A549 (cell line): Measurements from ENCODE around the gene ADK. TPM values are rescaled to one million over a fixed set of nuclear protein-coding genes. Genes with fewer than 3 reads are reported as not detected.
"Not testable (repeated sequence)": the region's sequence is repeated elsewhere in the genome, so short reads cannot be mapped to it uniquely, and the experiment has no call there.

Source experiments
- ATAC-seq, 2 experiments: fragments of 200-7000 bp in 1 of 2; fragments of >200 bp in 1 of 2; cut with Nextera tagmentation in 1 of 2; cut with Tn5 transposase in 1 of 2; 3 replicates each; pipeline versions ENCODE4 v1.8.0 to v1.9.1; 2018 to 2020; ENCODE audit warnings: mild to moderate bottlenecking in 1 of 2, moderate library complexity in 1 of 2
- CTCF ChIA-PET: fragments of 300-600 bp; sonication (Branson Sonifier 250); formaldehyde crosslinking; extraction: SDS; loops from one replicate; lab custom pipeline; 2021; ENCODE audit warnings: antibody characterized with exemption, inconsistent platforms; lab: Yijun Ruan, JAX
- POLR2A ChIA-PET: fragments of 350-600 bp; formaldehyde crosslinking; extraction: SDS; loops from one replicate; lab custom pipeline; 2021; ENCODE audit warnings: antibody characterized with exemption, inconsistent platforms; lab: Yijun Ruan, JAX
- DNase-seq, 2 experiments: peaks; one replicate each; pipeline versions ENCODE4 v3.0.0 to v3.0.0-alpha.2; 2011 to 2016; ENCODE audit warnings: low read depth in 1 of 2, low spot score in 1 of 2
- FAIRE-seq: peaks from 2 replicates; lab custom pipeline; 2011; peaks lifted over from hg19 to GRCh38; lab: Jason Lieb, UNC
- H3K27ac ChIP-seq, 2 experiments: fragments of >200 bp; sonication (Bioruptor Twin); formaldehyde crosslinking; 3 replicates each; pipeline ENCODE4 v1.5.1; 2016 to 2017
- H3K4me1 ChIP-seq: fragments of >200 bp; sonication (Bioruptor Twin); formaldehyde crosslinking; 3 replicates; pipeline ENCODE4 v1.6.1; 2016
- H3K4me2 ChIP-seq: fragments of >200 bp; sonication (Bioruptor Twin); formaldehyde crosslinking; 3 replicates; pipeline ENCODE4 v1.6.1; 2016
- H3K4me3 ChIP-seq: fragments of >200 bp; sonication (Bioruptor Twin); formaldehyde crosslinking; 3 replicates; pipeline ENCODE4 v1.5.1; 2016
- H3K9me3 ChIP-seq: fragments of >200 bp; sonication (Bioruptor Twin); formaldehyde crosslinking; 3 replicates; pipeline ENCODE4 v1.6.1; 2016
- BHLHE40 ChIP-seq: IDR thresholded peaks from 2 replicates; pipeline ENCODE4 v1.6.1; 2012; ENCODE audit warnings: low read depth, low read length, inconsistent platforms
- CBX2 ChIP-seq: fragments of 200-600 bp; sonication (generic); IDR thresholded peaks from 2 replicates; pipeline ENCODE4 v1.6.1; 2016; ENCODE audit warnings: low read depth, mild to moderate bottlenecking, borderline replicate concordance
- CBX8 ChIP-seq: fragments of 200-600 bp; sonication (generic); IDR thresholded peaks from 2 replicates; pipeline ENCODE4 v1.6.1; 2016
- FOXS1 ChIP-seq: fragments of 250-450 bp; sonication (Bioruptor Pico); IDR thresholded peaks from 2 replicates; pipeline ENCODE4 v1.5.0; 2020; ENCODE audit warnings: mild to moderate bottlenecking, moderate library complexity
- HDAC2 ChIP-seq: fragments of 200-600 bp; sonication (generic); IDR thresholded peaks from 2 replicates; pipeline ENCODE4 v1.6.1; 2016
- HOXB5 ChIP-seq: fragments of 250-450 bp; sonication (Bioruptor Pico); IDR thresholded peaks from 2 replicates; pipeline ENCODE4 v1.5.0; 2020; ENCODE audit warnings: mild to moderate bottlenecking, moderate library complexity
- JUN ChIP-seq, 2 experiments: fragments of >200 bp; sonication (Bioruptor Twin); formaldehyde crosslinking; IDR thresholded peaks; 2 replicates in 1 of 2; 3 replicates in 1 of 2; pipeline ENCODE4 v1.6.1; 2016 to 2017
- JUNB ChIP-seq: fragments of >200 bp; sonication (Bioruptor Twin); formaldehyde crosslinking; IDR thresholded peaks from 2 replicates; pipeline ENCODE4 v1.6.1; 2016
- KDM5A ChIP-seq: fragments of 200-600 bp; sonication (generic); IDR thresholded peaks from 2 replicates; pipeline ENCODE4 v1.6.1; 2016; ENCODE audit warnings: antibody characterized with exemption, mild to moderate bottlenecking
- MAFK ChIP-seq: fragments of 450-650 bp; IDR thresholded peaks from 2 replicates; pipeline ENCODE4 v1.6.1; 2014; ENCODE audit not compliant: partially characterized antibody
- MYC ChIP-seq: IDR thresholded peaks from 2 replicates; pipeline ENCODE4 v1.6.1; 2012; ENCODE audit warnings: mild to moderate bottlenecking, inconsistent platforms, low read length, improper control_type of control experiment, borderline replicate concordance
- NR3C1 ChIP-seq: fragments of >200 bp; sonication (Bioruptor Twin); formaldehyde crosslinking; IDR thresholded peaks from 3 replicates; pipeline ENCODE4 v1.6.1; 2017
- POLR2A ChIP-seq: IDR thresholded peaks from 2 replicates; pipeline ENCODE4 v1.6.1; 2012; ENCODE audit warnings: mild to moderate bottlenecking, low read length
- POLR2AphosphoS2 ChIP-seq: conservative IDR thresholded peaks from 2 replicates; pipeline ENCODE4 v1.6.1; 2012; ENCODE audit warnings: low read length, improper control_type of control experiment, inconsistent platforms
- RNF2 ChIP-seq: fragments of 200-600 bp; sonication (generic); IDR thresholded peaks from 2 replicates; pipeline ENCODE4 v1.6.1; 2016; ENCODE audit warnings: low read depth, mild to moderate bottlenecking, antibody characterized with exemption, moderate library complexity, borderline replicate concordance
- SMC3 ChIP-seq: fragments of >200 bp; sonication (Bioruptor Twin); formaldehyde crosslinking; IDR thresholded peaks from 3 replicates; pipeline ENCODE4 v1.6.1; 2018; ENCODE audit warnings: inconsistent platforms
- SREBF2 ChIP-seq: fragments of 450-650 bp; IDR thresholded peaks from 2 replicates; pipeline ENCODE4 v1.6.1; 2014; ENCODE audit warnings: mild to moderate bottlenecking, moderate library complexity
- TFCP2L1 ChIP-seq: fragments of 250-450 bp; sonication (Bioruptor Pico); IDR thresholded peaks from 2 replicates; pipeline ENCODE4 v1.5.0; 2021; ENCODE audit warnings: mild to moderate bottlenecking
- ZC3H11A ChIP-seq: fragments of 450-650 bp; IDR thresholded peaks from 2 replicates; pipeline ENCODE4 v1.6.1; 2014; ENCODE audit warnings: antibody characterized with exemption, mild to moderate bottlenecking
- ZNF302 ChIP-seq: fragments of 250-450 bp; sonication (Bioruptor Pico); IDR thresholded peaks from 2 replicates; pipeline ENCODE4 v1.9.0; 2021; ENCODE audit warnings: inconsistent platforms, mild to moderate bottlenecking, moderate library complexity
- WGBS: methylation state at CpG from one replicate; pipeline ENCODE4 v1.1.6; 2017; ENCODE audit errors: missing lambda C conversion rate; 5-methylcytosine and 5-hydroxymethylcytosine counted together
- polyA plus RNA-seq, 4 experiments: library from polyadenylated mRNA; depleted of rRNA in 3 of 4; stranded (reverse); fragments of >200 nt; fragmentation: RNase III in 1 of 4; extraction: RNeasy Plus Mini Kit Qiagen cat#74134 plus additional on column Dnase treatment in 1 of 4; gene quantifications; 2 replicates in 3 of 4; 3 replicates in 1 of 4; pipeline ENCODE4 v1.2.3, GENCODE V29; 2011 to 2017
- TF ChIP-seq, protein P1 (sequence below): IDR thresholded peaks from 2 replicates; pipeline ENCODE4 v1.6.1; 2012
- TF ChIP-seq, protein P2 (sequence below): IDR thresholded peaks from 2 replicates; pipeline ENCODE4 v1.6.1; 2012

Gene ADK
- polyA plus RNA-seq, 2 of the 4 experiments (the other 2 are of a cell fraction) = 35.8 to 40.7 TPM

DNA sequence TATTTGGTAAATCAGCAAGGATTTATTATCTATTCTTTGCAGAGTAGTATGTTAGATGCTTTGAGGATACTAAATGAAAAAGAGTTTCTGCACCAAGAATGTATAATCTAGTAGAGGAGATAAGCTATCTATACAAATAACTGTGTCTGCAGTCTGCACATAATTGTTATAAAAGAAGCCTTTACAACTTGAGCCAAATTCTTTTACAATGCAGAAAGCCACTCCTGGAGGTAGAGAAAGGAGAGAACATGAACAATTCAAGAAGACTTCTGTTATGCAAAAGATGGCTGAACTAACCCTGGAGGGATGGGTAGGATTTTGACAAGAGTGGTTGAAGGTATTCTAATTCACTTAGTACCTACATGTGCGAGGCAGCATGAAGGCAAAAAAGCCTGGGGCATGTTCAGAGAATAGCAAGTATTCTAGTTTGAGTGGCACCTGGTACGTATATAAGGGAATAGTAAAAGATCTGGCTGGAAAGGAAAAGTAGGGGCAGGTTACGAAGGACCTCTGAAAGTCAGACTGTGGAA is 424.2 kb downstream of the ADK start:
- no peaks in the 10 kb centered on the region for H3K4me1 ChIP-seq
- WGBS = 94% methylated on average over 3 of the region's 3 CpGs
- POLR2A ChIA-PET = no interaction called here
- FAIRE-seq (no peak), DNase-seq (no peak), ATAC-seq (no peak)
- no peak overlapping the region for H3K27ac ChIP-seq
- CTCF ChIA-PET = no interaction called here
- no peak overlapping the region for H3K4me2 ChIP-seq
- no peaks in the 10 kb centered on the region for H3K9me3 ChIP-seq
- H3K4me3 ChIP-seq = no peak overlapping the region
- TF ChIP-seq BHLHE40 (no peak), FOXS1 (CRISPR knock-in tag) (no peak), ZC3H11A (no peak), MAFK (no peak), NR3C1 (no peak), POLR2AphosphoS2 (no peak), JUNB (no peak), SREBF2 (no peak), JUN (IDR thresholded peaks at IDR 0.05) (no peak), POLR2A (no peak), CBX2 (no peak)

DNA sequence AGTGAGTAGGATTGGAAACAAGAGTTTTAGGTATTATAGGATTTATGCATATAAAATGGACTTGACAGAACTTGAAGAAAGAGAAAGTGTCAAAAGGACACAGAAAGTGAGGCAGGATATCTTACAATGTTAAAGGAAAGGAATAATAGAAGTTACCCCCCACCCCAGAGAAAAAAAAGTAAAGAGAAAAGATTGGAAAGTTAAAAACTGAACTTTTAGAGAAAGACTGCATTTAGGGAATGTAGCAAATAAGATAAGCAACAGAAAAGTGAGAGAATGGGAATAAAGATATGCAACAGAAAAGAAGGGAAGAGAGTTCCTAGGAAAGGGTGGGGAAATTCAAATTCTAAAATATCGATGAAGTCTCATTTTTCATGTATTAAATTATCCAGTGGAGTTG is 424.9 kb downstream of the ADK start:
- DNase-seq = no peak
- no peak overlapping the region for H3K4me3 ChIP-seq
- no peak overlapping the region for H3K27ac ChIP-seq
- H3K4me1 ChIP-seq = no peaks in the 10 kb centered on the region
- TF ChIP-seq MYC = no peak
- TF ChIP-seq, all 56 proteins: peak for 0
- H3K4me2 ChIP-seq = no peak overlapping the region
- FAIRE-seq (no peak), ATAC-seq (no peak)
- ChIA-PET CTCF (no interaction called here), POLR2A (no interaction called here)
- WGBS = 91% methylated on average over 1 of the region's 1 CpG
- no peaks in the 10 kb centered on the region for H3K9me3 ChIP-seq

DNA sequence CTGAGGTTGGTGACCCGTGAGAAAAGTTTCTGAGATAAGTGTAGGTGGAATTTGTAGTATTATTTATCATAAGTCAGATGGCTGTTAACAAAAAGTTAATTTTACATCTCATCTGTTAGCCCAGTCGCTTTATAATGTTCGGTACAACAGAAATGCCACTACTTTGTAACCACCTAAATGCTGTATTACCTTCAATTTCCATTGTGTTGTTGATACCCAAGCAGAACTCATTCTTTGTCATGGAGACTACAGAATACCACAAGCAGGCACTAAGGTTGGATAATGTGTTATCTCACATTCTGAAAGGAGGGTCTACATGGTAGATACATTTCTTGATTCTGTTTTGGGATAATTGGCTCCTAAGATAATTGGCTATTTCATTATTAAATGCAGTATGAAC is 425.6 kb downstream of the ADK start:
- Histone ChIP-seq H3K9me3 (no peaks in the 10 kb centered on the region), H3K4me3 (no peak overlapping the region), H3K27ac (no peak overlapping the region), H3K4me1 (no peaks in the 10 kb centered on the region), H3K4me2 (no peak overlapping the region)
- WGBS = 96% methylated on average over 3 of the region's 3 CpGs
- TF ChIP-seq ZNF302 (no peak), POLR2AphosphoS2 (no peak), HDAC2 (no peak), JUN (IDR thresholded peaks at IDR 0.05) (no peak), RNF2 (no peak), TFCP2L1 (no peak), MYC (no peak), HOXB5 (no peak), CBX8 (no peak)
- TF ChIP-seq, protein P1, sequence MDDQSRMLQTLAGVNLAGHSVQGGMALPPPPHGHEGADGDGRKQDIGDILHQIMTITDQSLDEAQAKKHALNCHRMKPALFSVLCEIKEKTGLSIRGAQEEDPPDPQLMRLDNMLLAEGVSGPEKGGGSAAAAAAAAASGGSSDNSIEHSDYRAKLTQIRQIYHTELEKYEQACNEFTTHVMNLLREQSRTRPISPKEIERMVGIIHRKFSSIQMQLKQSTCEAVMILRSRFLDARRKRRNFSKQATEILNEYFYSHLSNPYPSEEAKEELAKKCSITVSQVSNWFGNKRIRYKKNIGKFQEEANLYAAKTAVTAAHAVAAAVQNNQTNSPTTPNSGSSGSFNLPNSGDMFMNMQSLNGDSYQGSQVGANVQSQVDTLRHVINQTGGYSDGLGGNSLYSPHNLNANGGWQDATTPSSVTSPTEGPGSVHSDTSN = no peak
- TF ChIP-seq, protein P2, sequence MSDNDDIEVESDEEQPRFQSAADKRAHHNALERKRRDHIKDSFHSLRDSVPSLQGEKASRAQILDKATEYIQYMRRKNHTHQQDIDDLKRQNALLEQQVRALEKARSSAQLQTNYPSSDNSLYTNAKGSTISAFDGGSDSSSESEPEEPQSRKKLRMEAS = no peak
- CTCF ChIA-PET = no interaction called here
- FAIRE-seq (no peak), DNase-seq (no peak), ATAC-seq (no peak)
- POLR2A ChIA-PET = no interaction called here

DNA sequence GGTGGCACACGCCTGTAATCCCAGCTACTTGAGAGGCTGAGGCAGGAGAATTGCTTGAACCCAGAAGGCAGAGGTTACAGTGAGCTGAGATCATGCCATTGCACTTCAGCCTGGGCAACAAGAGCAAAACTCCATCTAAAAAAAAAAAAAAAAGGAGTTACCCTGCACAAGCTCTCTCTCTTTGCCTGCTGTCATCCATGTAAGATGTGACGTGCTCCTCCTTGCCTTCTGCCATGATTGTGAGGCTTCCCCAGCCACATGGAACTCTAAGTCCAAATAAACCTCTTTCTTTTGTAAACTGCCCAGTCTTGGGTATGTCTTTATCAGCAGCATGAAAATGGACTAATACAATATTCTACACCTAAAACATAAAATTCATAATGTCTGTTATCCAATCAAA is 429.4 kb downstream of the ADK start:
- H3K4me3 ChIP-seq, H3K4me2 ChIP-seq, H3K4me1 ChIP-seq, ATAC-seq, H3K9me3 ChIP-seq, FAIRE-seq, DNase-seq, POLR2A ChIA-PET, H3K27ac ChIP-seq: not testable (repeated sequence)
- CTCF ChIA-PET = interaction anchor here (0.7 kb wide), 1 partner anchor 21 kb away, joined by 4 read pairs; no protein-coding TSS in a partner anchor
- WGBS = 91% methylated on average over 2 of the region's 2 CpGs

DNA sequence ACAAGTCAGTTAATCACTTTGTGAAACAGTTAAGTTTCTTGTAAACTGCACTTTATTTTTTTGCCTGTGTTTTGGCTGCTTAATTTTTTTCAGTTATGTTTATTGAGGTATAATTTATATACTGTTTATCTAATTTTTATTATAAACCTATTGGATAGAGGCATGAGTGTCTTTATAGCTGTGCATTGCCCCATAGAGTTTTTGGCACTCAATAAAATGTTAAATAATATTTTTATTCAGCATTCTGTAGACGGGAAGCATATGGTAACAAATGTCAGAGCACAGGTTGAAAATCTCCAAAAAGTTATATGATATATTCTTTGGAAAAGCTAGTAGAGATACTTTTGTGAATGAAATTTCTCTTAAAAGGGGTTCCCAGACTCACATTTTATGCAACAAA is 431.5 kb downstream of the ADK start:
- CTCF ChIA-PET = no interaction called here
- FAIRE-seq = no peak

More for the DNA sequence above, 431.5 kb downstream of the ADK start:
- 85% methylated on average over 1 of the region's 1 CpG for WGBS
- H3K4me1 ChIP-seq = no peaks in the 10 kb centered on the region
- no peaks in the 10 kb centered on the region for H3K9me3 ChIP-seq
- TF ChIP-seq KDM5A (no peak), SMC3 (no peak)
- DNase-seq = no peak
- H3K4me3 ChIP-seq = no peak overlapping the region
- ATAC-seq = no peak
- H3K27ac ChIP-seq = no peak overlapping the region
- POLR2A ChIA-PET = no interaction called here
- no peak overlapping the region for H3K4me2 ChIP-seq
